ENCODE measurements around the gene WNT5A. TPM values are rescaled to one million over a fixed set of nuclear protein-coding genes. Genes with fewer than 3 reads are reported as not detected.

WNT5A gene
- total RNA-seq = 10 to 100 TPM in 2 of 4 donors, 1 to 10 TPM in 2; 8.7 to 16.1 (median 10.8) TPM

DNA sequence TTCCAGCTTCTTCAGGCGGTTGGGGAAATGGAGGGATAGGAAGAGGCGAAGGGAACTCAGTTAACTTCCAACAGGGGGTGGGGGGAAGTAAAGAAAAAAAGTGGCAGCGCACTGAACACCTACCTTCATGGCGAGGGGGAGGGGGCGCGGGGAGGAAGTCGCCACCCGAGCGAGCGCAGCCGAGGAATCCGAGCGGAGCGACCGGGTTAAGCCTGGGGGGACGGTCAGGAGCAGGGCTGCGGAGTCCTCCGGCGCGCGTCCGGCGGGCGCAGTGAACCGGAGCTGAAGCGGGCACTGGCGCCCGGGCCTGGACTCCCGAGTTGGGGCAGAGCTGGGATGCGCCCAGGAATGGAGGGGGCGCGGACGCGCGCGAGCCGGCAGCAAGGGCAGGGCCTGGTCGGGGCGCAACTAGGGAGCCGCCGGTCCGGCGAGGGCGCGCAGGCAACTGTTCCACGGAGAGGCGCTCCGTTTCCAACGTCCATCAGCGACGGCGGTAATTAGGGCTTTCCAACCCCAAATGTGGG, at the start of gene WNT5A:
TSS of gene WNT5A (minus strand) at position 450 of the 524 bp plus-strand sequence. CDS start at position 129, 321 bp downstream.
- H3K4me3 ChIP-seq (ENCODE audit: low read depth, poor library complexity, severe bottlenecking) = peak within 1 kb of the TSS; percentile 43
- WGBS, 2 donors = 1% methylated on average over 43 to 52 of the region's 52 CpGs
- TF ChIP-seq CTCF (IDR thresholded peaks at IDR 0.05) (no peak), POLR2A (IDR thresholded peaks at IDR 0.05) (no peak)
- intact Hi-C loops (cut with DNase I; ENCODE audit: low total_unique reads) = no loop called here
- DNase-seq (ENCODE audit: low spot score in 2 of 2) = no peak

DNA sequence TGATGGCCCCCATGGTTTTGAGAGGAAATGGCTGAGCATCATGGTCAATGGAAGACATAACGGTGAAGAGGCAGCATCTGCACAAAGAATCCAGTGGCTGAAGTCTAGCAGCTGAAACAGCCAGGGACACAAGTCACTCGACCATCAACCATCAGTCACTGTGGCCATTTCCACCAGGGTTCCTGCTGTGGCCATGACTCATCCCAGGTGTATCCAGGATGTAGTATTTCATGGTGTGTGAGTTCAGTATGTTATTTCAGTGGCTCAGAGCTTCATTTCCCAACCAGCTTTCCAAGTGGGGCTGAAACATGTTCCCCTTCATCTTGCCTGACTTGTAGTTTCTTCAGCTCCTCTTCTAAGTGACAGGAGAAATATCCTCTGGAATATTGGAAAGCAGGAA, 47.8 kb upstream of the WNT5A start:
- H3K4me3 ChIP-seq (ENCODE audit: low read depth, poor library complexity, severe bottlenecking) = no peak overlapping the region
- no peak for TF ChIP-seq CTCF (IDR thresholded peaks at IDR 0.05)
- no peak for TF ChIP-seq POLR2A (IDR thresholded peaks at IDR 0.05)
- intact Hi-C loops (cut with DNase I; ENCODE audit: low total_unique reads) = no loop called here
- 90 to 94% methylated on average over 2 of the region's 2 CpGs for WGBS, 2 donors
- DNase-seq (ENCODE audit: low spot score in 2 of 2) = no peak

- no peak for TF ChIP-seq POLR2A (IDR thresholded peaks at IDR 0.05)
- no peak for TF ChIP-seq CTCF (IDR thresholded peaks at IDR 0.05)
- no peak for DNase-seq (ENCODE audit: low spot score in 2 of 2)
- 91 to 95% methylated on average over 3 of the region's 3 CpGs for WGBS, 2 donors
- intact Hi-C loops (cut with DNase I; ENCODE audit: low total_unique reads) = no loop called here
- no peak overlapping the region for H3K4me3 ChIP-seq (ENCODE audit: low read depth, poor library complexity, severe bottlenecking)
Observed at GRCh38 chr3:55532806-55533205, 45.7 kb upstream of the WNT5A start.

DNA sequence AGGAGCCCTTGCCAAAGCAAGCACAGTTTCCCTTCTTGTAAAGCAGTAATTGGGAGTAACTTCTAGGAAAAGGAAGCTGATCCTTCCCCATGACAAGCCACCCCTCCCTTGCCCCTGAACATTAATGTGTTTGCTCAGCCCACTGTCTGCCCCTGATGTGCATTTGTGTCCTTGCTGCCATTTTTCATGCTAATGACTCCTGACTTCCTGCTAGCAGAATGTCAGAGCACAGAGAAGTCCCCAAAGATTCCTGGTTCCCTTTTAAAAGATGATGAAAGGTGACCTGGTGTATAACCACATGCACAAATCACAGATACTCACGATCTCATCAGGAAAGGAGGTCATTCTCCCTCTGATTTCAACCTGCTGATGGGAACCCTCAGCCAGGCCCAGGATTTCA, 44.2 kb upstream of the WNT5A start:
- DNase-seq (ENCODE audit: low spot score in 2 of 2) = peak in 1 of 2 donors; percentile 10
- no peak overlapping the region for H3K4me3 ChIP-seq (ENCODE audit: low read depth, poor library complexity, severe bottlenecking)
- intact Hi-C loops (cut with DNase I; ENCODE audit: low total_unique reads) = no loop called here
- WGBS, 2 donors = 68 to 78% methylated on average over 1 of the region's 1 CpG
- TF ChIP-seq CTCF (IDR thresholded peaks at IDR 0.05) (no peak), POLR2A (IDR thresholded peaks at IDR 0.05) (no peak)

DNA sequence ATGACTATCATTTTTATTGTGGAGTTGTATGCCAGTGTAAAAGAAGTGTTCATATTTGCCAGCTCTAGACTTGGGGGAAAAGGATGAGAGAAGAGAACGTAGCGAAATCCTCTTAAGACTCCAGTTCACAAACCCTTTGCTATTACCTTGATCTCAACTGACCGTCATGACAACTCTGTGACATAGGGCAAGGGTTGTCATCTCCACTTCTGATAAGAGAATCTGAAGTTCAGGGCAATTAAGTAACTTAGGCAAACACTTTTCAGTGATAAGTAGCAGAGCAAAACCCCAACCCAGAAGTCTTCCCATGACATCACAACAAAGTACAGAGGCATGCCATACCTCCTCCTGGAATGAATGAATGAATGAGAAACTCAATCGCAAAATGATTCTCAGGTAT, 40.3 kb upstream of the WNT5A start:
- no peak for DNase-seq (ENCODE audit: low spot score in 2 of 2)
- H3K4me3 ChIP-seq (ENCODE audit: low read depth, poor library complexity, severe bottlenecking) = no peak overlapping the region
- 94 to 98% methylated on average over 4 of the region's 4 CpGs for WGBS, 2 donors
- intact Hi-C loops (cut with DNase I; ENCODE audit: low total_unique reads) = no loop called here
- TF ChIP-seq CTCF (IDR thresholded peaks at IDR 0.05) (no peak), POLR2A (IDR thresholded peaks at IDR 0.05) (no peak)

All from lower leg skin (tissue), 4 donors.